GM12873 (cell line): ENCODE results near the gene INPP4B.

Experiments
- TF ChIP-seq, protein P1 (sequence below): IDR thresholded peaks from 2 replicates; pipeline ENCODE4 v1.5.1; 2012; ENCODE audit warnings: low read depth, mild to moderate bottlenecking, moderate library complexity, low read length, control low read depth; ENCODE audit not compliant: insufficient read depth; ENCODE audit errors: missing control alignments

The INPP4B gene

DNA sequence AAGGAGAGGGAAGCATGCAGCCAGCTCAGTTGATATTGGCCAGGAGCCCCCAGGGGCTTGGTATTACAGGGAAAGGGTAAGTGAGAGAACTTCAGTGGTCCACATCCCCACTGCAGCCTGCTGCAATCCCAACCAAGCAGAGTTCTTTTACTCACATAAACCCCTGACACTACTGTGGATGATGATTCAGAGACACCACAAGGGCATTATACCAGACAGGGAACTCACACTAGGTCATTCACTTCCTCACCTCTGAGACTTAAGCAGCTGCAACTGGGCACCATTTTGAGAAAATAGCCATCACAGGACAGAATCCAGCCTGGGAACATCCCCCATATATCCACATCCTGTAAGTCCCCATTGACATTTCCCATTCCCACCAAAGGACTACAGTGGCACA is 248.0 kb downstream of the INPP4B start:
- TF ChIP-seq, protein P1, sequence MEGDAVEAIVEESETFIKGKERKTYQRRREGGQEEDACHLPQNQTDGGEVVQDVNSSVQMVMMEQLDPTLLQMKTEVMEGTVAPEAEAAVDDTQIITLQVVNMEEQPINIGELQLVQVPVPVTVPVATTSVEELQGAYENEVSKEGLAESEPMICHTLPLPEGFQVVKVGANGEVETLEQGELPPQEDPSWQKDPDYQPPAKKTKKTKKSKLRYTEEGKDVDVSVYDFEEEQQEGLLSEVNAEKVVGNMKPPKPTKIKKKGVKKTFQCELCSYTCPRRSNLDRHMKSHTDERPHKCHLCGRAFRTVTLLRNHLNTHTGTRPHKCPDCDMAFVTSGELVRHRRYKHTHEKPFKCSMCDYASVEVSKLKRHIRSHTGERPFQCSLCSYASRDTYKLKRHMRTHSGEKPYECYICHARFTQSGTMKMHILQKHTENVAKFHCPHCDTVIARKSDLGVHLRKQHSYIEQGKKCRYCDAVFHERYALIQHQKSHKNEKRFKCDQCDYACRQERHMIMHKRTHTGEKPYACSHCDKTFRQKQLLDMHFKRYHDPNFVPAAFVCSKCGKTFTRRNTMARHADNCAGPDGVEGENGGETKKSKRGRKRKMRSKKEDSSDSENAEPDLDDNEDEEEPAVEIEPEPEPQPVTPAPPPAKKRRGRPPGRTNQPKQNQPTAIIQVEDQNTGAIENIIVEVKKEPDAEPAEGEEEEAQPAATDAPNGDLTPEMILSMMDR, result no peak

DNA sequence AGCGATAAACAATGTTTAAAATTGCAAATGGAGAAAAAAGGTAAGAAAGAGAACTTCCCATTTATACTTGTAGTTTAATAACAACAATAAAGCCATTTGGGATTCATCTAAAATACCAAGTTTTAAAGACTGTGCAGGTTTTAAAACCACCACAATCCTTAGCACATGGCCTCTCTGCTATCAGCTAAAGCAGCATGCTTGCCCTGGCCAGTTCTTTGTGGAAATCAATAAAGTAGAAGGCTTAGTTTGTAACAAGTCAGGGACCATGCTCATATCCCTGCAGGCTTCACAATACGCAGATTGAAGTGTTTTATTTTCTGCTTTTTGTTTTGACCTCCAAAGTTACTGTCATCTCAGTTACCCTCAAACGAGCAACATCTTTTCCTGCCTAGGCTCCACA is 249.5 kb downstream of the INPP4B start:
- TF ChIP-seq, protein P1, result no peak

DNA sequence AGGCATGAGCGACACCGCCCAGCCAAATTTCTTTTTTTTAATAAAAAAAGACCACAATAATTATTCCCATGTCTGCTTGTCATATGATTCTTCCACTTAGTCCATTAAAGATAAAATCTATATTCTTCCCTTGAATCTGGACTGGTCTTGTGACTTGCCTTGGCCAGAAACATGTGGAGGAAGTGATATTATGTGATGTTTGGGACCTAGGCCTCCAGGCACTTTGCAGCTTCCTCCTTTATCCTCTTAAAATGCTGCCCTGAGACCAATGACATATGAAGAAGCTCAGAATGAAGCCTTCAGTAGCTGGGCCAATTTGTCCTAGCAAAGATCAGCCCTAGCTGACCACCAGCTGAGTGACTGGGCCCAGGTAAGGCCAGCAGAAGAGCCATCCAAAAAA is 250.0 kb downstream of the INPP4B start:
- TF ChIP-seq, protein P1, result no peak

DNA sequence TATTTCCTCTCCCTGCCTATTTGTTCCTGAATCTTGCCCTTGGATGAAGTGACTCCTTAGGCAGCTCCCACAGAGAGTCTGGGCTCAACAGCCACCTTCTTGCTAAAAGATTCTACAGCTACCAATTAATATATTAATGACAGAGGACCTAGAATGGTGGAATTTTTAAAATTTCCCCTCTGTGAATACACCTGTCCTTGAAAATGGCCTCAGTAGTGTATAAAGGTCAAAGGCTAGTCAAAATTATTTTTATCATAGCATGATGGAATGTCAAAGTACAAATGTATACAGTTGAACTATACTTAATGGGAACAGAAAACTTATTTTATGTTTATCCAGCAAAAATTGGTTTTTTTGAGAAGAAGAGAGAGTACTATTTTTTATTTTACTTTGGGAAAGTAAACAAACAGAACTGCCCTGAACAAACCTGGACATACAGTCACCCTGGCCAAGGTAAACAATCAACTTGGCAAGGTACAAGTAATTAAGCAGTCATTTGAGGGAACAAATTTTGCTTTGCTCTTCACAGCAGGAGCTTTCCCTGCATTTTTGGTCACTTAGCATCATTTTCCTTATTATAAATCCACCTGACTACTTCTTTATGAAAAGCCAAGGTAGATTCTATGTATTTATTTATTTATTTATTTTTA is 250.8 kb downstream of the INPP4B start:
- TF ChIP-seq, protein P1, result no peak

DNA sequence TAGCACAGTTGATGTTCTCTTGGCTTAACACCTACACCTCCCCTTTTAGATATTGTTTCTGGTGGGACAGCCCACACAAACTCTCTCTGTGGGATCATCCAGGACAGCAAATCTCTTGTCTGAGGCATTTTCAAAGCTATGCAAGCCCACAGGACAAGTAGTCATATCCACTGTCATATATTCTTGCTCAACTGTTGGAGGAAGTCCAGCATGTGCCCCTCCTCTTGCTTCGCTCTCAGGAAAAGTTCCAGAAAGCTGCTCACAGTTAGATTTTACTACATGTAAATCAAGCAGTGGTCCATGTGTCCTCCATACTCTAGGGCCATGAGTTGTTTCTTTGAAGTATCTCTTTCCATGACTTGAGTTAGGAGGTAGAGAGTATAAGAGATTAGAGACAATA is 260.7 kb downstream of the INPP4B start:
- TF ChIP-seq, protein P1, result no peak

DNA sequence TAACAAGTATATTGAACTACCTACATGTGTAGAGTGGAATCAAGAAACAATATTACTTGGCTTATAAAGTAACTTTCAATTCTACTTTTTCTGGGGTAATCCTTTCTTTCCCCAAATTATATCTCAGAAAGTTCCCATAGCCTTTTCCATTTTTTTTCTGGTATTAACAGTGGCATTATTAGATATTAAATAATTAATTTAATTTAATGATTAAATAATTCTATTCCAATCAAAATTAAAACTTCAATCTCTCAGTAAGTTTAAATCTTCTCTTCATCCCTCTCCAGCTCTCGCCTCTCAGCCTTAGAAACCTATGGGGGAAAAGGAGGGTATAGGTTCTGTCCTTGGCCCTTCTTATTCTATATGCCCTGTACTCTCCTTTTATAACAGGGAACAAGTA is 262.4 kb downstream of the INPP4B start:
- TF ChIP-seq, protein P1, result no peak

DNA sequence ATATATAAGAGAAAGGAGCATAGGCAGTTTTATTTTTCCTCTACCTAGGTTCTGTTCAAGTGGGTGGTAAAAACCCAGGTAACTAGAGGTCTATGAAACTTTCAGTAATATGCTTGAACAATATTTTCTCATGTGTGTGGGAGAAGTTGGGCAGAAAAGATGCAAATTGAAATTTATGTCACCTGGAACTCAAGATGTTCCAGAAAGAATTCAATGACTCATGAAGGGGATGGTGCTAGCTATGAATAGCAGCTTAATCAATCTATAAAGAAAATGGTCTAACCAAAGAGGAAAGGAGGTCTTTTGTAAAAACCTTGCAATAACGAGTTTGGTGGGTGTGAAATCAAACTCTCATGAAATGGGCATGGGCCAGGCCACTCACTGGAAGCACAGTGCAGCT is 263.8 kb downstream of the INPP4B start:
- TF ChIP-seq, protein P1, result no peak

DNA sequence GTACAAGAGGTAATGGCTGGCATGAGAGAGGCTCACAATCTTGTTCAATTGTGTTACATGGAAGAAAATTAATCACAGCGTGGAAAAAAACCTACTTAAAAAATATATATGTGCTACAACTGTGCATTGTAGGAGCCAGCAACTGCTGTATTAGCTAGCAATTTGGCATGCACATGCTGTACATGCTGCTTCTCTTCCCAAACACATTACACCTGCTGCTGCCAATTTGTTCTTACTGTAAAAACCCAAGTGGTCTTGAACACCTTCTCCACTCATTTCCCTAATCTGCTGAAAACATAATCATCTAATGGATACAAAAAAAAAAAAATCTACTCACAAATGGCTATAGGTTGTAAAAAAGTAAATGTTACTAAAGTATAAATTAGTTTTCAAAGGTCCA is 264.2 kb downstream of the INPP4B start:
- TF ChIP-seq, protein P1, result no peak
